Heart left ventricle (tissue), 13 donors: ENCODE data around the gene ERC1.

Experiments
- POLR2A ChIP-seq, 2 donors: fragments of 450-650 bp; IDR thresholded peaks; one replicate each; pipeline ENCODE4 v1.6.1; 2017; ENCODE audit warnings: antibody characterized with exemption in 2 of 2, mild to moderate bottlenecking in 2 of 2, moderate library complexity in 2 of 2
- TF ChIP-seq, protein P1 (sequence below), 12 donors: fragments of 200-600 bp; sonication (generic) in 4 of 12; IDR thresholded peaks; one replicate each; pipeline versions ENCODE4 v1.5.0 to v1.8.0; 2018 to 2022; ENCODE audit warnings: antibody characterized with exemption in 12 of 12, mild to moderate bottlenecking in 5 of 12
- donor health status: ischemic (EF 13 %, LVEDD 7.1; RV severe dilation, severe dysfunction).
- donor health status: DM: no; HTN: yes; CAD: no.
- donor health status: DM: no; HTN: no; CAD: no.
- donor health status: ischemic (EF 25% LVEDD 6.9; RV normal size, moderate dysfunction).
- donor health status: ischemic (EF 25% LVEDD 5.7; RV mildly dilated, moderate dysfunction).
- donor health status: ischemic (EF 35%, LVEDD 5.7; RV mildly dilated, moderate dysfunction).
- donor health status: nonischemic (EF 11% LVEDD 7.7; RV severe dilation, severe dysfunction).
- donor health status: DM: yes; HTN: yes; CAD: no.
- donor health status: PGD.
- donor health status: ischemic (EF 29% LVEDD 5.4; RV normal size, mild dysfunction).
- donor health status: nonischemic (EF 23%, LVEDD 6.1; RV moderate dilation, normal function).

DNA sequence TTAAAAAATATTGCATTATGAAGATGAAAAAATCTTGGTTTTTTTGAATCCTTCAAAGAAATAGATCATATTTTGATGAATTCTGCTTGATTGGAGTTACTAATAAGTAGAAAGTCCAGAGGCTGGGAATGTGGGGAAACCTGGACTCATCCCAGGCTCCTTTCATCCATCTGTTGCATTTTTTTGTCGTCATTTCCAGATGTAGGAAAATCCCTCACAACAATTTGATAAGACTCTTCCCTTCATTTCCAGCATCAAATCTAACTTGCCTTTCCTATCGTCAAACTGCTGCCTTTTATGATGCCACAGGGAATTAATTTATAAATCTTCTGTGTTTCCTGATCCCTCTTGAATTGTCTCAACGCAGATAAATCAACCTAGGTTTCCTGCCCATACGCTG is 391.8 kb downstream of the ERC1 start:
- TF ChIP-seq, protein P1, sequence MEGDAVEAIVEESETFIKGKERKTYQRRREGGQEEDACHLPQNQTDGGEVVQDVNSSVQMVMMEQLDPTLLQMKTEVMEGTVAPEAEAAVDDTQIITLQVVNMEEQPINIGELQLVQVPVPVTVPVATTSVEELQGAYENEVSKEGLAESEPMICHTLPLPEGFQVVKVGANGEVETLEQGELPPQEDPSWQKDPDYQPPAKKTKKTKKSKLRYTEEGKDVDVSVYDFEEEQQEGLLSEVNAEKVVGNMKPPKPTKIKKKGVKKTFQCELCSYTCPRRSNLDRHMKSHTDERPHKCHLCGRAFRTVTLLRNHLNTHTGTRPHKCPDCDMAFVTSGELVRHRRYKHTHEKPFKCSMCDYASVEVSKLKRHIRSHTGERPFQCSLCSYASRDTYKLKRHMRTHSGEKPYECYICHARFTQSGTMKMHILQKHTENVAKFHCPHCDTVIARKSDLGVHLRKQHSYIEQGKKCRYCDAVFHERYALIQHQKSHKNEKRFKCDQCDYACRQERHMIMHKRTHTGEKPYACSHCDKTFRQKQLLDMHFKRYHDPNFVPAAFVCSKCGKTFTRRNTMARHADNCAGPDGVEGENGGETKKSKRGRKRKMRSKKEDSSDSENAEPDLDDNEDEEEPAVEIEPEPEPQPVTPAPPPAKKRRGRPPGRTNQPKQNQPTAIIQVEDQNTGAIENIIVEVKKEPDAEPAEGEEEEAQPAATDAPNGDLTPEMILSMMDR (IDR thresholded peaks at IDR 0.05) = no peak
- TF ChIP-seq POLR2A (IDR thresholded peaks at IDR 0.05) = no peak
